GM12892 (cell line): ENCODE data around the gene KPNA4.

Experiments
- POLR2A ChIP-seq: IDR thresholded peaks from 2 replicates; pipeline ENCODE4 v1.6.1; 2011; ENCODE audit warnings: low read depth, low read length, control low read depth
- POLR2AphosphoS5 ChIP-seq: IDR thresholded peaks from 2 replicates; pipeline ENCODE4 v1.6.1; 2011; ENCODE audit warnings: low read depth, low read length, control low read depth
- TAF1 ChIP-seq: IDR thresholded peaks from 2 replicates; pipeline ENCODE4 v1.6.1; 2011; ENCODE audit warnings: low read depth, mild to moderate bottlenecking, control low read depth, low read length, borderline replicate concordance

GRCh38 chr3:160588023-160588422 is 22.7 kb upstream of the KPNA4 start:
- TF ChIP-seq POLR2A (no peak), POLR2AphosphoS5 (no peak), TAF1 (no peak)
